IMR-90 (cell line): ENCODE results near the gene ADAMTS17. TPM values are rescaled to one million over a fixed set of nuclear protein-coding genes. Genes with fewer than 3 reads are reported as not detected.
A peak's percentile ranks its signal among the peaks of the same experiment; 100 is the strongest.

ENCODE experiments used
- ATAC-seq: fragments of 200-7000 bp; cut with Tn5 transposase; 2 replicates; pipeline ENCODE4 v1.9.1; 2020; ENCODE audit warnings: low read depth, mild to moderate bottlenecking, moderate library complexity
- BruUV-seq: library from RNA; stranded (reverse); fragments of 400-500 nt; replicated peaks from 2 replicates; lab custom pipeline; 2021; lab: Mats Ljungman, UMichigan
- CTCF ChIA-PET: fragments of 300-600 bp; formaldehyde crosslinking; extraction: SDS; loops from one replicate; lab custom pipeline; 2021; ENCODE audit warnings: antibody characterized with exemption; lab: Yijun Ruan, JAX
- POLR2A ChIA-PET: fragments of 300-600 bp; sonication (Branson Sonifier 250); formaldehyde crosslinking; loops from one replicate; lab custom pipeline; 2022; ENCODE audit warnings: antibody characterized with exemption; ENCODE audit not compliant: unreplicated experiment; lab: Charles Lee
- DNase-seq: peaks from one replicate; pipeline ENCODE4 v3.0.0; 2013
- H2AFZ ChIP-seq: replicated peaks from 2 replicates; pipeline ENCODE3; 2013; ENCODE audit warnings: low read length, mild to moderate bottlenecking; ENCODE audit not compliant: poor library complexity
- H2AK5ac ChIP-seq: 2 replicates; pipeline ENCODE4 v1.6.1; 2013; ENCODE audit warnings: low read depth, low read length, inconsistent platforms
- H2AK9ac ChIP-seq: replicated peaks from 2 replicates; pipeline ENCODE3; 2013; ENCODE audit warnings: mild to moderate bottlenecking, low read depth, low read length, moderate library complexity; ENCODE audit not compliant: poor library complexity
- H2BK120ac ChIP-seq: 2 replicates; pipeline ENCODE4 v1.6.1; 2013; ENCODE audit warnings: low read depth, low read length, inconsistent platforms
- H2BK15ac ChIP-seq: 3 replicates; pipeline ENCODE4 v1.6.1; 2013; ENCODE audit warnings: low read depth, low read length, inconsistent platforms
- H2BK20ac ChIP-seq: 2 replicates; pipeline ENCODE4 v1.6.1; 2013; ENCODE audit warnings: low read depth, mild to moderate bottlenecking, inconsistent platforms, low read length, moderate library complexity
- H2BK5ac ChIP-seq: 2 replicates; pipeline ENCODE4 v1.6.1; 2013; ENCODE audit warnings: mild to moderate bottlenecking, low read depth, low read length, inconsistent platforms; ENCODE audit not compliant: poor library complexity, severe bottlenecking
- H3K14ac ChIP-seq: replicated peaks from 2 replicates; pipeline ENCODE4 v1.6.1; 2013; ENCODE audit warnings: low read depth, low read length, inconsistent platforms
- H3K18ac ChIP-seq: 2 replicates; pipeline ENCODE4 v1.6.1; 2013; ENCODE audit warnings: low read depth, low read length, control low read depth
- H3K23ac ChIP-seq: 2 replicates; pipeline ENCODE4 v1.6.1; 2013; ENCODE audit warnings: low read depth, low read length, inconsistent platforms
- H3K27ac ChIP-seq: 2 replicates; pipeline ENCODE4 v1.5.1; 2013; ENCODE audit warnings: mild to moderate bottlenecking, control low read depth, low read length; ENCODE audit not compliant: insufficient read depth
- H3K27me3 ChIP-seq: 2 replicates; pipeline ENCODE4 v1.6.1; 2013; ENCODE audit warnings: low read length; ENCODE audit not compliant: control insufficient read depth, insufficient read depth
- H3K36me3 ChIP-seq: 2 replicates; pipeline ENCODE4 v1.6.1; 2013; ENCODE audit warnings: low read length, mixed read lengths; ENCODE audit not compliant: control insufficient read depth, insufficient read depth
- H3K4ac ChIP-seq: 2 replicates; pipeline ENCODE4 v1.6.1; 2013; ENCODE audit warnings: low read depth, low read length, inconsistent platforms
- H3K4me1 ChIP-seq: 2 replicates; pipeline ENCODE4 v1.6.1; 2013; ENCODE audit warnings: low read length, mixed read lengths; ENCODE audit not compliant: control insufficient read depth, insufficient read depth
- H3K4me2 ChIP-seq: 2 replicates; pipeline ENCODE4 v1.6.1; 2013; ENCODE audit warnings: low read depth, mild to moderate bottlenecking, control low read depth, low read length, moderate library complexity
- H3K4me3 ChIP-seq: 2 replicates; pipeline ENCODE4 v1.5.1; 2013; ENCODE audit warnings: low read depth, mild to moderate bottlenecking, control low read depth, low read length, moderate library complexity; ENCODE audit not compliant: insufficient read depth
- H3K56ac ChIP-seq: 2 replicates; pipeline ENCODE4 v1.6.1; 2013; ENCODE audit warnings: low read length, inconsistent platforms; ENCODE audit not compliant: insufficient read depth; ENCODE audit errors: extremely low read depth
- H3K79me1 ChIP-seq, 2 experiments: 2 replicates each; pipeline ENCODE4 v1.6.1; 2013; ENCODE audit warnings: low read length in 2 of 2, inconsistent platforms in 1 of 2, low read depth in 1 of 2
- H3K9ac ChIP-seq: 2 replicates; pipeline ENCODE4 v1.6.1; 2013; ENCODE audit warnings: low read depth, low read length, control low read depth
- H3K9me1 ChIP-seq: 2 replicates; pipeline ENCODE4 v1.6.1; 2013; ENCODE audit warnings: low read length, inconsistent platforms; ENCODE audit not compliant: insufficient read depth
- H3K9me3 ChIP-seq: 2 replicates; pipeline ENCODE4 v1.6.1; 2013; ENCODE audit warnings: low read length; ENCODE audit not compliant: control insufficient read depth, insufficient read depth
- H4K20me1 ChIP-seq: 2 replicates; pipeline ENCODE4 v1.6.1; 2013; ENCODE audit warnings: low read length, inconsistent platforms; ENCODE audit not compliant: insufficient read depth
- H4K5ac ChIP-seq: 2 replicates; pipeline ENCODE4 v1.6.1; 2013; ENCODE audit warnings: mild to moderate bottlenecking, low read depth, low read length, control low read depth
- H4K8ac ChIP-seq, 2 experiments: 2 replicates each; pipeline ENCODE4 v1.6.1; 2013; ENCODE audit warnings: low read depth in 2 of 2, low read length in 2 of 2, control low read depth in 1 of 2, inconsistent platforms in 1 of 2
- H4K91ac ChIP-seq: 2 replicates; pipeline ENCODE4 v1.6.1; 2013; ENCODE audit warnings: low read depth, low read length, inconsistent platforms; ENCODE audit not compliant: insufficient read depth
- BHLHE40 ChIP-seq: fragments of 150-350 bp; IDR thresholded peaks from 2 replicates; pipeline ENCODE4 v1.6.1; 2016; ENCODE audit warnings: mild to moderate bottlenecking, low read depth, low read length
- CEBPB ChIP-seq: IDR thresholded peaks from 2 replicates; pipeline ENCODE4 v1.6.1; 2012; ENCODE audit warnings: low read depth, low read length, improper control_type of control experiment
- CHD1 ChIP-seq: IDR thresholded peaks from 2 replicates; pipeline ENCODE4 v1.6.1; 2012; ENCODE audit warnings: low read depth, low read length, improper control_type of control experiment
- FOS ChIP-seq: fragments of 150-350 bp; IDR thresholded peaks from 2 replicates; pipeline ENCODE4 v1.6.1; 2016; ENCODE audit warnings: low read depth, low read length
- MAFK ChIP-seq: IDR thresholded peaks from 2 replicates; pipeline ENCODE4 v1.6.1; 2012; ENCODE audit warnings: low read depth, low read length, improper control_type of control experiment
- MXI1 ChIP-seq: IDR thresholded peaks from 2 replicates; pipeline ENCODE4 v1.6.1; 2012; ENCODE audit warnings: low read depth, mild to moderate bottlenecking, low read length, moderate library complexity, borderline replicate concordance
- RAD21 ChIP-seq: IDR thresholded peaks from 2 replicates; pipeline ENCODE4 v1.6.1; 2012; ENCODE audit warnings: low read length, improper control_type of control experiment
- RCOR1 ChIP-seq: IDR thresholded peaks from 2 replicates; pipeline ENCODE4 v1.6.1; 2012; ENCODE audit warnings: mild to moderate bottlenecking, low read length, improper control_type of control experiment; ENCODE audit not compliant: insufficient replicate concordance
- RFX5 ChIP-seq: IDR thresholded peaks from 2 replicates; pipeline ENCODE4 v1.8.0; 2012; ENCODE audit warnings: low read depth, mild to moderate bottlenecking, low read length, moderate library complexity
- SMC3 ChIP-seq: fragments of 150-350 bp; IDR thresholded peaks from 2 replicates; pipeline ENCODE4 v1.6.1; 2016; ENCODE audit warnings: low read depth, mild to moderate bottlenecking, antibody characterized with exemption, low read length, moderate library complexity
- WGBS, 2 experiments: methylation state at CpG; one replicate each; pipeline versions ENCODE4 v1.1.5 to v1.1.7; 2013; ENCODE audit warnings: missing lambda C conversion rate in 2 of 2; ENCODE audit not compliant: insufficient read length in 1 of 2; ENCODE audit errors: extremely low coverage in 2 of 2; 5-methylcytosine and 5-hydroxymethylcytosine counted together
- dilution Hi-C: fragments of 300-500 bp; cut with HindIII; formaldehyde crosslinking; loops from one replicate; pipeline ENCODE4 v1.14.3; 2018; ENCODE audit warnings: low sequenced_read_pairs; ENCODE audit not compliant: unreplicated experiment
- in situ Hi-C: fragments of 300-500 bp; cut with MboI; formaldehyde crosslinking; loops from 3 replicates; pipeline ENCODE4 v1.14.3; 2019; ENCODE audit warnings: low sequenced_read_pairs, inconsistent platforms, mixed read lengths
- intact Hi-C: fragments of 100-400 bp; cut with micrococcal nuclease; formaldehyde crosslinking; loops from 2 replicates; pipeline ENCODE4 v1.10.0; 2022
- polyA plus RNA-seq, 3 experiments: library from polyadenylated mRNA; depleted of rRNA; stranded (reverse); fragments of >200 nt; gene quantifications; 2 replicates each; pipeline ENCODE4 v1.2.3, GENCODE V29; 2012; ENCODE audit warnings: low replicate concordance in 1 of 3
- total RNA-seq: library from RNA; depleted of rRNA; stranded (reverse); fragments of >200 nt; gene quantifications from 2 replicates; pipeline ENCODE4 v1.2.3, GENCODE V29; 2012
- TF ChIP-seq, protein P1 (sequence below): conservative IDR thresholded peaks from 2 replicates; pipeline ENCODE4 v1.5.1; 2012; ENCODE audit warnings: mild to moderate bottlenecking, low read depth, low read length, improper control_type of control experiment
- TF ChIP-seq, protein P2 (sequence below): fragments of 150-350 bp; IDR thresholded peaks from 2 replicates; pipeline ENCODE4 v1.6.1; 2016; ENCODE audit warnings: low read depth, mild to moderate bottlenecking, low read length, moderate library complexity, borderline replicate concordance

The ADAMTS17 gene
- total and polyA plus RNA-seq, 2 of the 4 experiments (the other 2 are of a cell fraction): 0.03 TPM; not detected in 1

DNA sequence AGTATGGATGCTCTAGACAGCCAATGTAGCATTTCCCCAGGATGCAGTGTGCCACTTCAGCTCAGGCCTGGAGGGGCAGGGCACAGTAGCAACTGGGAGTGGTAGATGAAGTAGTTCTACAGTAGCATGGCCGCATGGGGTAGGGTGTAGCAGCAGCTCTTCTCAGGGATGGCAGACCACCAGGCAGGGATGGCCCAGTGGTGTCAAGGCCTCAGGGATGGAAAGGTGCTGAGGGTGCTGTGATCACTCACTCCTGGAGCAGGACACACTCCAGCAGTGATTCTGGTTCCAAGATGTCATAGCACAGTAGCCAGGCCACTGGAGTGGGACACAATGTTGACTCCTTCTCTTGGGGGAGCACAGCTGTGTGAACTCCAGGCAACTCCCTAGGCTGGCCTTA is 397.6 kb downstream of the ADAMTS17 start:
- ChIA-PET POLR2A (no interaction called here), CTCF (no interaction called here)
- no peaks in the 10 kb centered on the region for H3K36me3 ChIP-seq
- H3K23ac ChIP-seq: no peak overlapping the region
- H3K9ac ChIP-seq: no peak overlapping the region
- peak overlapping the region; percentile 8 for H2AK9ac ChIP-seq
- BruUV-seq: no TSS peak
- H3K4ac ChIP-seq: no peak overlapping the region
- intact Hi-C loops (no loop called here), in situ Hi-C loops (no loop called here), dilution Hi-C loops (no loop called here)
- H4K5ac ChIP-seq: no peak overlapping the region
- no peak overlapping the region for H2AFZ ChIP-seq
- ATAC-seq (no peak), DNase-seq (no peak)
- no CpG with 5 or more reads among the region's 1 CpG for WGBS, 2 experiments
- peaks cover 12% of the 10 kb centered on the region for H3K9me3 ChIP-seq
- no peak overlapping the region for H4K8ac ChIP-seq
- no peak overlapping the region for H2BK120ac ChIP-seq
- no peak overlapping the region for H3K4me3 ChIP-seq
- H3K18ac ChIP-seq: no peak overlapping the region
- no peak overlapping the region for H3K27ac ChIP-seq
- H2AK5ac ChIP-seq: no peak overlapping the region
- H3K4me1 ChIP-seq: no peaks in the 10 kb centered on the region
- no peak overlapping the region for H2BK15ac ChIP-seq
- H3K14ac ChIP-seq: no peak overlapping the region
- H4K20me1 ChIP-seq: no peaks in the 10 kb centered on the region
- H4K91ac ChIP-seq: no peak overlapping the region
- no peak for TF ChIP-seq CHD1
- TF ChIP-seq BHLHE40: no peak
- no peak for TF ChIP-seq CEBPB
- TF ChIP-seq RFX5: no peak
- no peak for TF ChIP-seq MXI1
- TF ChIP-seq, protein P1, sequence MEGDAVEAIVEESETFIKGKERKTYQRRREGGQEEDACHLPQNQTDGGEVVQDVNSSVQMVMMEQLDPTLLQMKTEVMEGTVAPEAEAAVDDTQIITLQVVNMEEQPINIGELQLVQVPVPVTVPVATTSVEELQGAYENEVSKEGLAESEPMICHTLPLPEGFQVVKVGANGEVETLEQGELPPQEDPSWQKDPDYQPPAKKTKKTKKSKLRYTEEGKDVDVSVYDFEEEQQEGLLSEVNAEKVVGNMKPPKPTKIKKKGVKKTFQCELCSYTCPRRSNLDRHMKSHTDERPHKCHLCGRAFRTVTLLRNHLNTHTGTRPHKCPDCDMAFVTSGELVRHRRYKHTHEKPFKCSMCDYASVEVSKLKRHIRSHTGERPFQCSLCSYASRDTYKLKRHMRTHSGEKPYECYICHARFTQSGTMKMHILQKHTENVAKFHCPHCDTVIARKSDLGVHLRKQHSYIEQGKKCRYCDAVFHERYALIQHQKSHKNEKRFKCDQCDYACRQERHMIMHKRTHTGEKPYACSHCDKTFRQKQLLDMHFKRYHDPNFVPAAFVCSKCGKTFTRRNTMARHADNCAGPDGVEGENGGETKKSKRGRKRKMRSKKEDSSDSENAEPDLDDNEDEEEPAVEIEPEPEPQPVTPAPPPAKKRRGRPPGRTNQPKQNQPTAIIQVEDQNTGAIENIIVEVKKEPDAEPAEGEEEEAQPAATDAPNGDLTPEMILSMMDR: no peak
- no peak for TF ChIP-seq RCOR1
- no peak for TF ChIP-seq MAFK
- TF ChIP-seq RAD21: no peak
- no peak for TF ChIP-seq FOS
- TF ChIP-seq, protein P2, sequence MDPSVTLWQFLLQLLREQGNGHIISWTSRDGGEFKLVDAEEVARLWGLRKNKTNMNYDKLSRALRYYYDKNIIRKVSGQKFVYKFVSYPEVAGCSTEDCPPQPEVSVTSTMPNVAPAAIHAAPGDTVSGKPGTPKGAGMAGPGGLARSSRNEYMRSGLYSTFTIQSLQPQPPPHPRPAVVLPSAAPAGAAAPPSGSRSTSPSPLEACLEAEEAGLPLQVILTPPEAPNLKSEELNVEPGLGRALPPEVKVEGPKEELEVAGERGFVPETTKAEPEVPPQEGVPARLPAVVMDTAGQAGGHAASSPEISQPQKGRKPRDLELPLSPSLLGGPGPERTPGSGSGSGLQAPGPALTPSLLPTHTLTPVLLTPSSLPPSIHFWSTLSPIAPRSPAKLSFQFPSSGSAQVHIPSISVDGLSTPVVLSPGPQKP: no peak
- no peak for TF ChIP-seq SMC3
- no peaks in the 10 kb centered on the region for H3K9me1 ChIP-seq
- H3K79me1 ChIP-seq: no peaks in the 10 kb centered on the region
- H3K27me3 ChIP-seq: no peaks in the 10 kb centered on the region
- H3K56ac ChIP-seq: no peak overlapping the region
- no peak overlapping the region for H2BK5ac ChIP-seq
- H3K4me2 ChIP-seq: no peak overlapping the region
- H2BK20ac ChIP-seq: no peak overlapping the region
